ENCODE data around the gene ATG16L1.

Gene ATG16L1

GRCh38 chr2:233209533-233210171 lies 41.8 kb upstream of the ATG16L1 start:
- DNase-seq (ENCODE audit: low read depth): no peak
- H3K4me3 ChIP-seq (ENCODE audit: low read length): no peak overlapping the region
- no peak for TF ChIP-seq CTCF (conservative IDR thresholded peaks at IDR 0.05; ENCODE audit: low read length)

GRCh38 chr2:233210281-233210680 lies 41.2 kb upstream of the ATG16L1 start:
- no peak for DNase-seq (ENCODE audit: low read depth)
- H3K4me3 ChIP-seq (ENCODE audit: low read length): no peak overlapping the region
- TF ChIP-seq CTCF (conservative IDR thresholded peaks at IDR 0.05; ENCODE audit: low read length): no peak

- no peak for TF ChIP-seq CTCF (conservative IDR thresholded peaks at IDR 0.05; ENCODE audit: low read length)
- H3K4me3 ChIP-seq (ENCODE audit: low read length): peak overlapping the region; percentile 41
- peak; percentile 92 for DNase-seq (ENCODE audit: low read depth)
Observed at GRCh38 chr2:233210843-233211547, 40.5 kb upstream of the ATG16L1 start.

GRCh38 chr2:233211548-233211895 lies 40.0 kb upstream of the ATG16L1 start:
- H3K4me3 ChIP-seq (ENCODE audit: low read length): no peak overlapping the region
- no peak for DNase-seq (ENCODE audit: low read depth)
- no peak for TF ChIP-seq CTCF (conservative IDR thresholded peaks at IDR 0.05; ENCODE audit: low read length)

- no peak overlapping the region for H3K4me3 ChIP-seq (ENCODE audit: low read length)
- DNase-seq (ENCODE audit: low read depth): no peak
- TF ChIP-seq CTCF (conservative IDR thresholded peaks at IDR 0.05; ENCODE audit: low read length): no peak
Observed at GRCh38 chr2:233213011-233213410, 38.5 kb upstream of the ATG16L1 start.

- TF ChIP-seq CTCF (conservative IDR thresholded peaks at IDR 0.05; ENCODE audit: low read length): no peak
- DNase-seq (ENCODE audit: low read depth): no peak
- H3K4me3 ChIP-seq (ENCODE audit: low read length): no peak overlapping the region
Observed at GRCh38 chr2:233213975-233214374, 37.5 kb upstream of the ATG16L1 start.

- no peak overlapping the region for H3K4me3 ChIP-seq (ENCODE audit: low read length)
- no peak for DNase-seq (ENCODE audit: low read depth)
- TF ChIP-seq CTCF (conservative IDR thresholded peaks at IDR 0.05; ENCODE audit: low read length): no peak
Observed at GRCh38 chr2:233217892-233218377, 33.5 kb upstream of the ATG16L1 start.

All from AG10803 (cell line).